Fibroblast of lung (primary cell): ENCODE data around the gene PIWIL4. TPM values are rescaled to one million over a fixed set of nuclear protein-coding genes. Genes with fewer than 3 reads are reported as not detected.
A peak's percentile ranks its signal among the peaks of the same experiment; 100 is the strongest.

Experiments used
- DNase-seq, 2 donors: peaks; one replicate each; pipeline versions ENCODE4 v3.0.0 to v3.0.0-alpha.2; 2010; ENCODE audit warnings: low read depth in 2 of 2
- H2AFZ ChIP-seq: 2 replicates; pipeline ENCODE4 v1.5.1; 2012; ENCODE audit warnings: low read length, control low read depth, inconsistent platforms
- H3K27ac ChIP-seq: 2 replicates; pipeline ENCODE4 v1.5.1; 2011; ENCODE audit warnings: low read length, control low read depth; ENCODE audit not compliant: insufficient read depth
- H3K27me3 ChIP-seq: 2 replicates; pipeline ENCODE4 v1.5.1; 2011; ENCODE audit warnings: mild to moderate bottlenecking, low read length; ENCODE audit not compliant: control insufficient read depth, insufficient read depth
- H3K36me3 ChIP-seq: 2 replicates; pipeline ENCODE4 v1.5.1; 2011; ENCODE audit warnings: low read length; ENCODE audit not compliant: control insufficient read depth, insufficient read depth
- H3K4me1 ChIP-seq: 2 replicates; pipeline ENCODE4 v1.5.1; 2011; ENCODE audit warnings: low read length; ENCODE audit not compliant: control insufficient read depth, insufficient read depth; ENCODE audit errors: extremely low read depth
- H3K4me2 ChIP-seq: 2 replicates; pipeline ENCODE4 v1.5.1; 2011; ENCODE audit warnings: low read length, control low read depth; ENCODE audit not compliant: insufficient read depth; ENCODE audit errors: extremely low read depth
- H3K4me3 ChIP-seq, 4 experiments: fragments of 200-600 bp in 1 of 4; sonication (generic) in 1 of 4; replicated peaks in 1 of 4; 2 replicates each; pipeline ENCODE4 v1.5.1; 2011 to 2016; ENCODE audit warnings: low read length in 4 of 4, low read depth in 3 of 4, mild to moderate bottlenecking in 3 of 4, control low read depth in 2 of 4, inconsistent platforms in 1 of 4, mixed read lengths in 1 of 4; ENCODE audit not compliant: insufficient read depth in 1 of 4; ENCODE audit errors: control extremely low read depth in 1 of 4
- H3K79me2 ChIP-seq: 2 replicates; pipeline ENCODE4 v1.5.1; 2012; ENCODE audit warnings: mild to moderate bottlenecking, low read length, inconsistent platforms; ENCODE audit not compliant: control insufficient read depth, insufficient read depth
- H3K9ac ChIP-seq: 2 replicates; pipeline ENCODE4 v1.5.1; 2011; ENCODE audit warnings: mild to moderate bottlenecking, low read length, control low read depth; ENCODE audit not compliant: insufficient read depth
- H3K9me3 ChIP-seq: 2 replicates; pipeline ENCODE4 v1.5.1; 2012; ENCODE audit warnings: low read depth, low read length; ENCODE audit not compliant: control insufficient read depth, insufficient read depth
- H4K20me1 ChIP-seq: 2 replicates; pipeline ENCODE4 v1.5.1; 2011; ENCODE audit warnings: low read length; ENCODE audit not compliant: control insufficient read depth, insufficient read depth; ENCODE audit errors: extremely low read depth
- EZH2 ChIP-seq: IDR thresholded peaks from 2 replicates; pipeline ENCODE4 v1.5.1; 2012; ENCODE audit warnings: low read length, control low read depth, mild to moderate bottlenecking; ENCODE audit errors: missing control alignments
- polyA plus RNA-seq, 2 donors: library from polyadenylated mRNA; depleted of rRNA in 1 of 2; stranded (reverse) in 1 of 2; unstranded in 1 of 2; fragments of >200 nt; gene quantifications; 2 replicates each; pipeline ENCODE4 v1.2.1, GENCODE V29; 2011 to 2012; ENCODE audit warnings: missing spikeins in 1 of 2
- total RNA-seq: library from RNA; depleted of rRNA; stranded (reverse); fragments of >200 nt; gene quantifications from 2 replicates; pipeline ENCODE4 v1.2.1, GENCODE V29; 2014
- TF ChIP-seq, protein P1 (sequence below), 2 donors: IDR thresholded peaks in 1 of 2; conservative IDR thresholded peaks in 1 of 2; 1 replicate in 1 of 2; 2 replicates in 1 of 2; pipeline ENCODE4 v1.5.1; 2011 to 2012; ENCODE audit warnings: low read length in 2 of 2, control low read depth in 1 of 2, inconsistent platforms in 1 of 2, low read depth in 1 of 2, mild to moderate bottlenecking in 1 of 2

Gene PIWIL4
- total and polyA plus RNA-seq, 2 donors (not counting 1 experiment from before 2014, with no cell fraction given): 1.2 to 3.3 TPM

DNA sequence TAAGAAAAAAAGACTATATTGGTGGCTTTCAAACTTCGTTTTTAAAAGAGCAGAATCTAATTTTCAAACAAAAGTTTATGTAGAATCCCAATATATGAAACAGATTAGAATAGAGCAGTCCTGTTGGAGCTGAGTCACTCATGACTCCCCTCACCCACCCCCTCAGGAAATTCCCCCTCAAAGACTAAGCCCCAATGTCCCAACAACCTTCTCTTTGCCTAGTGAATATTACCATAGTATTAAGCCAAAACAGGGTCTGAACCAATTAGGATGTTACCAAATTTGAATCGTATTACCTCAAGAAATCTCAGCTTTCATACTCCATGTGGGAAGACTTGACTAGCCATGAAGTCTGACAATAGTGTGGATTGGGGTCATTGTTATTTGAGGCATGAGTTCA lies 7.8 kb upstream of the PIWIL4 start:
- Histone ChIP-seq H3K9ac (no peak overlapping the region), H3K4me2 (no peak overlapping the region), H3K27ac (no peak overlapping the region), H3K36me3 (no peaks in the 10 kb centered on the region), H3K4me3 (no peak overlapping the region), H3K9me3 (no peaks in the 10 kb centered on the region), H2AFZ (no peak overlapping the region), H3K79me2 (no peaks in the 10 kb centered on the region), H3K27me3 (no peaks in the 10 kb centered on the region), H4K20me1 (no peaks in the 10 kb centered on the region), H3K4me1 (no peaks in the 10 kb centered on the region)
- no peak for TF ChIP-seq EZH2
- TF ChIP-seq, protein P1, sequence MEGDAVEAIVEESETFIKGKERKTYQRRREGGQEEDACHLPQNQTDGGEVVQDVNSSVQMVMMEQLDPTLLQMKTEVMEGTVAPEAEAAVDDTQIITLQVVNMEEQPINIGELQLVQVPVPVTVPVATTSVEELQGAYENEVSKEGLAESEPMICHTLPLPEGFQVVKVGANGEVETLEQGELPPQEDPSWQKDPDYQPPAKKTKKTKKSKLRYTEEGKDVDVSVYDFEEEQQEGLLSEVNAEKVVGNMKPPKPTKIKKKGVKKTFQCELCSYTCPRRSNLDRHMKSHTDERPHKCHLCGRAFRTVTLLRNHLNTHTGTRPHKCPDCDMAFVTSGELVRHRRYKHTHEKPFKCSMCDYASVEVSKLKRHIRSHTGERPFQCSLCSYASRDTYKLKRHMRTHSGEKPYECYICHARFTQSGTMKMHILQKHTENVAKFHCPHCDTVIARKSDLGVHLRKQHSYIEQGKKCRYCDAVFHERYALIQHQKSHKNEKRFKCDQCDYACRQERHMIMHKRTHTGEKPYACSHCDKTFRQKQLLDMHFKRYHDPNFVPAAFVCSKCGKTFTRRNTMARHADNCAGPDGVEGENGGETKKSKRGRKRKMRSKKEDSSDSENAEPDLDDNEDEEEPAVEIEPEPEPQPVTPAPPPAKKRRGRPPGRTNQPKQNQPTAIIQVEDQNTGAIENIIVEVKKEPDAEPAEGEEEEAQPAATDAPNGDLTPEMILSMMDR (conservative IDR thresholded peaks at IDR 0.05 in 1 of 2, IDR thresholded peaks at IDR 0.05 in 1 of 2; ENCODE audit: low read depth in 1 of 2, low read length in 2 of 2): no peak
- no peak for DNase-seq

DNA sequence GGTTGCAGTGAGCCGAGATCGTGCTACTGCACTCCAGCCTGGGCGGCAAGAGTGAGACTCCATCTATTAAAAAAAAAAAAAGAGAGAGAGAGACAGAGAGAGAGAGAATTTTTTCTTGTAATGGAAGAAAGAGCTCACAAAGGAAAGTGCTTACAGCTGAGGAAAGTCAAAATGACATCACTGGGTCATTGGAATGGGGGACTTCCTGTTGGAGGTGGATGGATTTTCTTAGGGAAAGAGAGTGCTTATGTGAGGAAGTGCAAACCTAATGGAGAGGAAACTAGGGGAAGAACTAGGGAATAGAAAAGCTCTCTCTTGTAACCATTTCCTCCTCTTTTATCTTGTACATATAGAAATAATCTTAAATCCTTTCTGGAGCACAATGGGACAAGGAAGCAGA lies 6.3 kb upstream of the PIWIL4 start:
- H2AFZ ChIP-seq: no peak overlapping the region
- no peaks in the 10 kb centered on the region for H3K9me3 ChIP-seq
- TF ChIP-seq, protein P1 (conservative IDR thresholded peaks at IDR 0.05 in 1 of 2, IDR thresholded peaks at IDR 0.05 in 1 of 2; ENCODE audit: low read depth in 1 of 2, low read length in 2 of 2): no peak
- TF ChIP-seq EZH2: no peak
- no peaks in the 10 kb centered on the region for H3K79me2 ChIP-seq
- no peaks in the 10 kb centered on the region for H3K36me3 ChIP-seq
- H4K20me1 ChIP-seq: no peaks in the 10 kb centered on the region
- H3K4me3 ChIP-seq: no peak overlapping the region
- no peak for DNase-seq
- H3K27ac ChIP-seq: no peak overlapping the region
- H3K4me1 ChIP-seq: no peaks in the 10 kb centered on the region
- H3K4me2 ChIP-seq: no peak overlapping the region
- no peak overlapping the region for H3K9ac ChIP-seq
- no peaks in the 10 kb centered on the region for H3K27me3 ChIP-seq

DNA sequence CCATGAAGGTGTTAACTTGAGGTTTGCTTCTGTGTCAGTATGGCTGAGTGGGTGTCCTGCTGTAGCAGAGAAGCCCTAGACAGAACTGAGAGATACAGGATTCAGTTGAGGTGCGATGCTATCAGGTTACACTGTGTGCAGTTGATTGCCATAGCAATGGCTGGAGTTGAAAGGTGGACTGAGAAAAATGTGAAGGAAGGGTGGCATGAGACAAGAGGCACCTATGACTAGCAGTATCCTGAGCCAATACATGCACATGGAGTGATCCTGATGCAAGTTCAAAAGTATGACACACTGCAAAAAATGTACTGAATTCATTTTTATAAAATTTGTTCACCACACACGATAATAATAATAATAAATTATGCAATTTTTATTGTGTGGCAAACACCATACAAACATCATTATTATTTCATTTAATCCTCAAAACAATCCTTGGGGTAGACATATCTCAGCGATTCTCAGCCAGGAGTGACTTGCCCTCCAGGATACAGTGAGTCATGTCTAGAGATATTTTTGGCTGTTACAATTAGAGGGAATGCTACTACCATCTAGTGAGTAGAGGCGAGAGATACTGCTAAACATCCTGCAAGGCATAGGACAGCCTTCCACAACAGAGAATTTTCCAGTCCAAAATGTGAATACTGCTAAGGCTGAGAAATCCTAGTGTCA lies 3.9 kb upstream of the PIWIL4 start:
- no peaks in the 10 kb centered on the region for H3K9me3 ChIP-seq
- H3K4me1 ChIP-seq: no peaks in the 10 kb centered on the region
- H3K27ac ChIP-seq: no peak overlapping the region
- TF ChIP-seq EZH2: no peak
- TF ChIP-seq, protein P1 (conservative IDR thresholded peaks at IDR 0.05 in 1 of 2, IDR thresholded peaks at IDR 0.05 in 1 of 2; ENCODE audit: low read depth in 1 of 2, low read length in 2 of 2): peak; percentile 30 to 36
- no peak overlapping the region for H3K4me3 ChIP-seq
- no peaks in the 10 kb centered on the region for H4K20me1 ChIP-seq
- H3K27me3 ChIP-seq: no peaks in the 10 kb centered on the region
- peak; percentile 55 to 77 for DNase-seq
- H2AFZ ChIP-seq: no peak overlapping the region
- H3K36me3 ChIP-seq: no peaks in the 10 kb centered on the region
- H3K79me2 ChIP-seq: no peaks in the 10 kb centered on the region
- no peak overlapping the region for H3K4me2 ChIP-seq
- H3K9ac ChIP-seq: no peak overlapping the region
